ENCODE results near the gene CYP19A1. TPM values are rescaled to one million over a fixed set of nuclear protein-coding genes. Genes with fewer than 3 reads are reported as not detected.

The CYP19A1 gene
- total RNA-seq, 1 experiment from 2014 or later, result not detected

- Histone ChIP-seq H3K79me2 (ENCODE audit: insufficient read depth, low read length) (no peaks in the 10 kb centered on the region), H3K9ac (ENCODE audit: low read length) (no peak overlapping the region), H3K36me3 (ENCODE audit: control insufficient read depth in 1 of 2, insufficient read depth in 2 of 2, low read length in 2 of 2) (no peaks in the 10 kb centered on the region), H3K4me2 (ENCODE audit: low read length) (no peak overlapping the region), H3K4me1 (ENCODE audit: control insufficient read depth in 1 of 2, insufficient read depth in 2 of 2, low read length in 2 of 2) (no peaks in the 10 kb centered on the region), H4K20me1 (ENCODE audit: insufficient read depth) (no peaks in the 10 kb centered on the region), H2AFZ (ENCODE audit: low read depth, low read length, poor library complexity, severe bottlenecking) (no peak overlapping the region), H3K27me3 (ENCODE audit: insufficient read depth, low read length) (no peaks in the 10 kb centered on the region), H3K9me2 (ENCODE audit: insufficient read depth) (no peaks in the 10 kb centered on the region), H3K27ac (ENCODE audit: low read depth, low read length) (no peak overlapping the region), H3K9me3 (ENCODE audit: control insufficient read depth in 1 of 2, insufficient read depth in 1 of 2, low read depth in 1 of 2, low read length in 2 of 2) (no peaks in the 10 kb centered on the region), H3K4me3 (replicated peaks in 1 of 2; ENCODE audit: low read depth in 1 of 2, low read length in 2 of 2) (no peak overlapping the region)
- no peak for TF ChIP-seq ZFX (IDR thresholded peaks at IDR 0.05)
- no peak for TF ChIP-seq POLR2A (IDR thresholded peaks at IDR 0.05; ENCODE audit: borderline replicate concordance, extremely low read depth, insufficient read depth, insufficient read length)
- no peak for TF ChIP-seq CTCF (IDR thresholded peaks at IDR 0.05 in 2 of 3, conservative IDR thresholded peaks at IDR 0.05 in 1 of 3; ENCODE audit: borderline replicate concordance in 1 of 3, insufficient read depth in 1 of 3, low read depth in 2 of 3, low read length in 2 of 3)
- TF ChIP-seq MAX (IDR thresholded peaks at IDR 0.05), result no peak
- TF ChIP-seq ZNF274 (IDR thresholded peaks at IDR 0.05; ENCODE audit: low read depth, low read length), result no peak
- no peak for TF ChIP-seq ATF3 (IDR thresholded peaks at IDR 0.05)
- TF ChIP-seq YY1 (IDR thresholded peaks at IDR 0.05; ENCODE audit: extremely low read depth, insufficient replicate concordance, low read depth, low read length), result no peak
- TF ChIP-seq SP1 (IDR thresholded peaks at IDR 0.05; ENCODE audit: low read depth), result no peak
- TF ChIP-seq CBX3 (IDR thresholded peaks at IDR 0.05; ENCODE audit: low read depth), result no peak
- no peak for TF ChIP-seq SRF (IDR thresholded peaks at IDR 0.05; ENCODE audit: low read depth)
- no peak for TF ChIP-seq EGR1 (IDR thresholded peaks at IDR 0.05; ENCODE audit: low read depth)
- no peak for TF ChIP-seq ELF1 (IDR thresholded peaks at IDR 0.05; ENCODE audit: borderline replicate concordance, low read depth)
- no peak for TF ChIP-seq TCF7L2 (IDR thresholded peaks at IDR 0.05; ENCODE audit: borderline replicate concordance, extremely low read depth, insufficient read depth, insufficient read length)
- no peak for TF ChIP-seq JUND (IDR thresholded peaks at IDR 0.05)
- TF ChIP-seq EZH2 (IDR thresholded peaks at IDR 0.05), result no peak
- TF ChIP-seq REST (IDR thresholded peaks at IDR 0.05; ENCODE audit: low read depth), result no peak
- no peak for TF ChIP-seq RAD21 (IDR thresholded peaks at IDR 0.05; ENCODE audit: low read depth)
- no peak for TF ChIP-seq EZH2phosphoT487 (IDR thresholded peaks at IDR 0.05; ENCODE audit: borderline replicate concordance)
- TF ChIP-seq SIN3A (IDR thresholded peaks at IDR 0.05; ENCODE audit: low read depth), result no peak
- ATAC-seq (no peak), DNase-seq (ENCODE audit: low read depth, low spot score) (no peak)
- no TSS peak for BruUV-seq (replicated peaks)
- ChIA-PET RAD21 (ENCODE audit: low non-redundant PET in 1 of 2, low total read pairs in 2 of 2, uncharacterized antibody in 2 of 2, unreplicated experiment in 2 of 2) (no interaction called here), POLR2A (no interaction called here), CTCF (no interaction called here)
- intact Hi-C loops (cut with micrococcal nuclease), result no loop called here
Observed at GRCh38 chr15:51270706-51271105, 67.7 kb downstream of the CYP19A1 start.
